Bronchial epithelial cell (primary cell): ENCODE results near the gene PSD4. TPM values are rescaled to one million over a fixed set of nuclear protein-coding genes. Genes with fewer than 3 reads are reported as not detected.
"Not testable (repeated sequence)": the region's sequence is repeated elsewhere in the genome, so short reads cannot be mapped to it uniquely, and the experiment has no call there.

Experiments used
- DNase-seq: peaks from one replicate; pipeline ENCODE4 v3.0.0-alpha.2; 2010; ENCODE audit warnings: low read depth
- FAIRE-seq: peaks from 2 replicates; lab custom pipeline; 2011; peaks lifted over from hg19 to GRCh38; lab: Jason Lieb, UNC
- H3K27me3 ChIP-seq: 2 replicates; pipeline ENCODE4 v1.5.1; 2011; ENCODE audit warnings: low read length; ENCODE audit not compliant: control insufficient read depth, insufficient read depth
- H3K36me3 ChIP-seq: 2 replicates; pipeline ENCODE4 v1.5.1; 2011; ENCODE audit warnings: low read length; ENCODE audit not compliant: control insufficient read depth, insufficient read depth
- H3K4me3 ChIP-seq: 2 replicates; pipeline ENCODE4 v1.5.1; 2011; ENCODE audit warnings: mild to moderate bottlenecking, low read depth, low read length, control low read depth
- CTCF ChIP-seq: IDR thresholded peaks from 2 replicates; pipeline ENCODE4 v1.5.1; 2011; ENCODE audit warnings: mild to moderate bottlenecking, moderate library complexity, low read length, control low read depth, inconsistent platforms; ENCODE audit not compliant: insufficient read depth, severe bottlenecking
- total RNA-seq: library from RNA; depleted of rRNA; stranded (reverse); fragments of >200 nt; gene quantifications from 2 replicates; pipeline ENCODE4 v1.2.1, GENCODE V29; 2014

Gene PSD4
- total RNA-seq, 1 donor from 2014 or later = 25.0 TPM

GRCh38 chr2:113234721-113235346 is 61.1 kb downstream of the PSD4 start:
- FAIRE-seq = no peak
- Histone ChIP-seq H3K36me3 (no peaks in the 10 kb centered on the region), H3K4me3 (peak overlapping the region; percentile 33), H3K27me3 (no peaks in the 10 kb centered on the region)
- no peak for TF ChIP-seq CTCF
- DNase-seq = no peak

- H3K36me3 ChIP-seq, H3K27me3 ChIP-seq, FAIRE-seq: not testable (repeated sequence)
- DNase-seq = peak; percentile 54
- H3K4me3 ChIP-seq = peak overlapping the region; percentile 33
Measured at GRCh38 chr2:113235347-113236226, 61.8 kb downstream of the PSD4 start.

- Histone ChIP-seq H3K4me3 (peak overlapping the region; percentile 12), H3K36me3 (no peaks in the 10 kb centered on the region), H3K27me3 (no peaks in the 10 kb centered on the region)
- DNase-seq = no peak
- no peak for FAIRE-seq
- no peak for TF ChIP-seq CTCF
Measured at GRCh38 chr2:113236367-113237159, 62.8 kb downstream of the PSD4 start.

- DNase-seq (no peak), FAIRE-seq (no peak)
- TF ChIP-seq CTCF = no peak
- no peak overlapping the region for H3K4me3 ChIP-seq
- no peaks in the 10 kb centered on the region for H3K36me3 ChIP-seq
- no peaks in the 10 kb centered on the region for H3K27me3 ChIP-seq
Measured at GRCh38 chr2:113237604-113238160, 63.9 kb downstream of the PSD4 start.

- no peak overlapping the region for H3K4me3 ChIP-seq
- no peak for DNase-seq
- no peaks in the 10 kb centered on the region for H3K27me3 ChIP-seq
- no peak for TF ChIP-seq CTCF
- no peaks in the 10 kb centered on the region for H3K36me3 ChIP-seq
- no peak for FAIRE-seq
Measured at GRCh38 chr2:113238871-113239839, 65.4 kb downstream of the PSD4 start.
